Nucleus accumbens (tissue), 56 donors: Measurements from ENCODE around the gene TENT5C.

Source experiments
- DNase-seq, 56 donors: peaks; one replicate each; lab custom pipeline; 2025; lab: John Stamatoyannopoulos, UW

TENT5C gene

DNA sequence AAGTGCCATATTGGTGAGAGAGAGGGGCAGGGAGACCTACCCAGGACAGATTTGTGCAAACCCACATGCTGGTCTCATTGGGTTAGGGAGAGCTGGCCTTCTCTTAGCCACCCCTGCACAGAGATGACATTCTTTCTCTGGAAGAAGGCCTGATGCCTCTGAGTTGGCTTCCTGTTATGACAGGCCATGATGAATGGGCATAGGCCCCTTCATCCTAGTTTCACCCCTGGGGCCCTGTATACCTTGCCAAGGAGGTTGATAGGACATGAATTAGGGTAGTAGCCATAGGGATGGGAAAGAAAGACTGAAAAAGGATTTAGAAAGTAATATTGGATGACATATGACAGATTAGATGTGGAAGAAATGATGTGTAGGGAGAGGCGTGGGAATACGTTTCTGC, 46.6 kb downstream of the TENT5C start:
- no peak for DNase-seq

DNA sequence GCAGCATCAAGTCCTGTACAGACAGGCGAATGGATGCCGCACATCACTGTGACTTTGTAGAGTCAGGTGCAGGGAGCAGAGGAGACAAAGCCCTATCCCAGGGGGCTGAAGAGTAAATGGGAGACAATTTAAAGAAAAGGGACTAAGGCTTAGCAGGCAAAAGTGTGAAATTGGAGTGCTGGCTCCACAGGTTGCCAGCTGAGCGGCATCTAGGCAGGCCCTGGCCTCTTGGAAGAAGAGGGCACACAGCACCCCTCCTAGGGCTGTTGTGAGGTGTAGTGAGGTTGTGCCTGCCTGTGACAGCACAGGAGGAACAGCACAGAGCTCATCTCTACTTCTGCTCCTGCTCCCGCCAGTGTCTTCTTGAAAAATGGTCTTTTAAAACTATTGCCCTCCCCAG, 47.3 kb downstream of the TENT5C start:
- no peak for DNase-seq

DNA sequence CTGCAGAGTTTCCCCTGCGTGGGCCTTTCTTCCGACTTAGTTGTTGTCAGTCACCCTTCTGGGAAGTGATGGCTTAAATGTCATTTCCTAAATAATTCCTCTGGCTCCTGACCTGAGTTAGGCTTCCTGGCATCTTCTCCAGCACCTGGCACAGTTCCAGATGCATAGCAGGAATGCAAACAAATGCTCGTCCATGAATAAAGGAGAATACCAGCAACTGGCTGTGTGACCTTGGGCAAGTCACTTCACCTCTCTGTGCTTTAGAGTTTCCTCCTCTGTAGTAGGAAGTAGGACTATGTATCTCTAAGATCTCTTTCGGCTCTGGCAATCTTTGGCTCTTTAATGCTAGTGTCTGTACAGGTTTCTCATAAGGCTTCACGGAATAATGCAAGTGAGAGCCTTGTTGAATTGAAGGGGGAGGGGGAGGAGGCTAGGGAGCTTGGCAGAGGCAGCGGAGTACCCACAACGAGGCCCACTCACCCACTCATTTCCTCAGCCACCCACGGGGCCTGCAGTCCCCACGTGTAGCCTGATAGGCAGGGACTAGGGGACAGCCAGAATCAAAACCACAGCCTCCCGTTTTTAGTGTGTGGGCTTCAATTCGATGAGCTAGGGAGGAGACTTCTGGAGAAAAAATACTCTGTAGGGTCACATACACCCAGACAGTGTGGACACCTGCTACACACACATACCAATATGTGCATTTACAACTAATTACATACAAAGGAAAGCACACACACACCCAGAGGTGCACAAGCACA, 48.1 kb downstream of the TENT5C start:
- no peak for DNase-seq

DNA sequence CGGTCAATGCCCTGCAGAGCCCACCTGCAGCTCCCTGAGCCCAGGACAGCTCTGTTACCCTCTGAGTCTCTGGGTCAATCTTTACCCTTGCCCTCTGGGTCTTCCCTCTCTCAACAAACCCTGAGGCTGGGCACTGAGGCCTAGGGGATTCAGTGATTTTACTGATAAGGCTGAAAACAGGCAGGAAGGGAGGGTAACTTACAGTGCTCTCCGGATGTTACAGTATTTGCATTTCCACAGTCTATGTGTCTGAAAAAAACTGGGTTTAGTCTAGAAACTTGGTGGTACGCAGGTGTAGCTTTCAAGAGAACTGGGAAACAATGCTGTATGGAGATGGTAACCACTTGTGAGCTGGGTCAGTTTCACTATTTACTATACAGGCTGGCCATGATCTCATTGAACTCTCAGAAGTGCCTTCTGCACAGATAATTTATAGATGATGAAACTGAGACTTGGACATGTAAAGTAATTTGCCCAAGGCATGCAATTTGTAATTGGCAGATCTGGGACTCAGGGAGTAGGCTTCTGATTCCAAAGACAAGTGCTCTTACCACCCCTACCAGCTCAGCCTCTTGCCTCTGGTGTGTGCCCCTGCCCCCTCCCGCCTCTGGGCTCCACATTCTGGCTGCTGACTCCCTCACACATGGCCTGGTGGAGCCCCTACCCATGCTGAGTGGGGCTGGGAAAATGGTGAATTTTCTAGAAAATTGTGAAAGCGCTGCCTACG, 48.8 kb downstream of the TENT5C start:
- DNase-seq: no peak

DNA sequence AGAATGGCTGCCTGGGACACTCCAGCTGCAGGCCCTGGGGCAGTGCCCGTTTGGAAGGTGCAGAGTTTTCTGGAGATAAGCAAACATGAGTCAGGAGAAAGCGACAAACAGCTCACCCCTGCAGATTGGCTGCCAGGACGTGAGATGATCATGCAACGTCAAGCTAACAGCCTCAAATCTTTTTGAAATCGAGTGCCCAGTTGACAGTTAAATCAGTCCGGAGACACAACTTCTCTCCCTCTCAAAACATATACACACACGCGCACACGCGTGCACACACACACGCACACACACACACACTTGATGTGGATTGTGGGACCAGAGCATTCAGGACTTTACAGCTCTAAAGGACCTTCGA, 49.4 kb downstream of the TENT5C start:
- DNase-seq: no peak

DNA sequence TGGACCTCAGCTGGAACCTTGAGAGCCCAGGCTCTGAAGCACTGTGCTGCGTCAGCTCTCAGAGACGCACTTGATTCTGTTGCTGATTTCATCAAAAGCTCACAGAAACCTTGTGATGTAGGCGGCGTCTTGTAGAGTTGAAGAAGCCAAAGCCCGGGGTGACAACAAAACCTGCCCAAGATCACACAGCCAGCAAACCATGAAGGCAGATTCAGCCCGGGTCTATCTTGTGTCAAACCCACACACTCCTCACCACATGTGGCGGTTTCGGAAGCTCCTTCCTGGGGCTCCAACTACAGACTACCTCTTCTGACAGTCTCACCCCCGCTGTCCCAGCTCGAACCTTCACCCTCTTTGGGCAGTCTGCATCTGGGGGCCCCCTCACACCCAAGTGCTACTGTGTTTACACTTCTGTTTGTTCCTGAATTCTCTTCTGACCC, 50.4 kb downstream of the TENT5C start:
- no peak for DNase-seq

DNA sequence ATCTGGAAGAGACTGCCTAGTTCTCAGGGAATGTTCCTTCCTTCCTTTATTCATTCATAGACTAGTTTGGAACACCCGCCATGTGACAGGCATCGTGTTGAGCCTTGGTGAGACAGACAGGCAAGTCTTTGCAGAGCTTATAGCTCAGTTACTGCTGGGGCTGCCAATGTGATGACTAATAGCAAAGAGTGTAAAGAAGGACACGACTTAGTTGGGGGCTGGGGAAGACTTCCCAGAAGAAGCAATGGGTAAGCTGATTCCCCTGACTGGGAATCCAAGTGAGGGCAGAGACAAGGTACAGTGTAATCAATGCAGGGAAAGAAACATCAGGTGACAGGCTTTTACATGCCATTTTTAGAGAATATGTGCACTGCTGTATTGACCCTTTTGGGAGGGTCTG, 51.2 kb downstream of the TENT5C start:
- peak in 1 of 56 donors; percentile 2 for DNase-seq

DNA sequence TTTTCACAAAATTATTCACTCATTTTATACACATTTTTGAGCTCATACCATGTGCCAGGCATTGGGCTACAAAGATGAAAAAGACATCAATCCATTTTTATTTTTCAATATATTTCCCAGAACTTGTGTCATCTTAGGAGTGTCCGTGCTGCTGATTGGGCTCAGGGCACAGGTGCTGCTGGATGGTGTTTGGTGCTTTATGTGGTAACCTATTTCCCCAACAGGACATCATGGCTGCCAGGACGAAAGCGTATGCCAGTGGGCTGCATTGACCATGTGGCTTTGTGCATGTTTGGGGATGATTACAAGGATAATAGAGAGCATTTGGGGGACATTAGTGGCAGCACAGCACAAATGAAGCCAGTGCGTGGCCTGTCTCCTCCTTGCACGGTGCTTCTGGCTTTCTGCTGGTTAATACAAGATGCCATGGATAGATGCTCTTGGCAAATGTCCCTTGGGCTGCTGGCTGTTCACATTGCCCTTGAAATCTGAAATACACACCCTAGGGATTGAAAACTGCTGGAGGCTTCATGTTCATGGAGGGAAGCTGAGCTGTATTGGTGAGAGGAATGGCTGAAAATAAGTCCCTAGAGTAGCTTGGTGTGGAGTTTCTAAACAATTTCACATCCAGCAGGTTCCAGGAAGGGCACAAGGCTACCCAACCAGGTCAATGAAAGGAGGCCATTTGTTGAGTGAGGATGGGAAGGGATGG, 52.3 kb downstream of the TENT5C start:
- no peak for DNase-seq

DNA sequence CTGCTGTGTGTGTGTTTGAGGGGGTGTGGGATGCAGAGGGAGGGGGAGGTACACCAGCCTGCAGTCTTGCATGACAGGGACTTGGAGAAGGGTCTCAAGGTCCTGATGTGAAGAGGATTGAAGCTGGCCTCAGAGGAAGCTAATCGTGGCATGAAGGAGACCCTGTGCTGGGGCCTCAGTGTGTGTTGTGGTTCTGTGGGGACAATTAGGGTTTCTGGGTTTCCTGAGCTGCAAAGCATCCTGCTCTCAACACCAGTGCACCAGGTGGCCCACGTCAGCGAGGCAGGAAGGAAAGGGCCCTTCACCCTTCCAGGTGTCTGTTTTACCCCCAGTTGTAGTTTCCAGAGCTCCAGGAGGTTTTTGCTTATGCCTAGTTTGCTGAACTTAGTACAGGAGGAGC, 52.8 kb downstream of the TENT5C start:
- no peak for DNase-seq

DNA sequence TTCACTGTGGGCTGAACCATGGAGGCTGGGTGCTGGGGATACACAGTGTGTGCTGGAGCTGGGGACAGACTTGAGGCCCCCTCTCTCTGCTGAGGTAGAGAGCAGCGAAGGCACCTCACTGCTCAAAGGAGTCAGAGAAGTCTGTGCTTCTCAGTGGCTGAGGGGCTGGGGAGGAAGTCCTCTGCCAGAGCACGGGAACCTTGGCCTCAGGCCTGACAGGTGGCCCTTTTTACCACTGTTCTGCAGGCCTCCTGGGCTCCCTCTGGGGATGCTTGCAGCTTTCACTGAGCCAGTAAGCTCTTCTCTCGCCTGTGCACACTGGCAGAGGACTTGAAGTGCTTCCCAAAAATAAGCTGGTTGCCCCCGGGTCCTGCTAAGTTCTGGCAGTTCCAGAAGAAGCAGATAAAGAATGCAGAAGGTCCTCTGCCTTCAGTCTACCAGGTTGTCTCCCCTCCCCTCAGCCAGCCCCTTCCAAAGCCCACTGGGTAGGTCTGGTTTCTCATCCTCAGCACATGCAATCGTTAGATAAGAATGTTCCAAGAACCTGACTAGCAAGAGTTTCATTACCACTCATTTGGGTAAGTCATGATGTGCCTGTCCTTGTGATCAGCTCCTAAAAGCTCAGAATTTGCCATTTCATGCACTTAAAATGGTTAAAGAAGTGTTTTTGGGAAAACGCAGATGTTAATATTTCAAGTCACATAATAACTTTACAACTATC, 53.9 kb downstream of the TENT5C start:
- no peak for DNase-seq

DNA sequence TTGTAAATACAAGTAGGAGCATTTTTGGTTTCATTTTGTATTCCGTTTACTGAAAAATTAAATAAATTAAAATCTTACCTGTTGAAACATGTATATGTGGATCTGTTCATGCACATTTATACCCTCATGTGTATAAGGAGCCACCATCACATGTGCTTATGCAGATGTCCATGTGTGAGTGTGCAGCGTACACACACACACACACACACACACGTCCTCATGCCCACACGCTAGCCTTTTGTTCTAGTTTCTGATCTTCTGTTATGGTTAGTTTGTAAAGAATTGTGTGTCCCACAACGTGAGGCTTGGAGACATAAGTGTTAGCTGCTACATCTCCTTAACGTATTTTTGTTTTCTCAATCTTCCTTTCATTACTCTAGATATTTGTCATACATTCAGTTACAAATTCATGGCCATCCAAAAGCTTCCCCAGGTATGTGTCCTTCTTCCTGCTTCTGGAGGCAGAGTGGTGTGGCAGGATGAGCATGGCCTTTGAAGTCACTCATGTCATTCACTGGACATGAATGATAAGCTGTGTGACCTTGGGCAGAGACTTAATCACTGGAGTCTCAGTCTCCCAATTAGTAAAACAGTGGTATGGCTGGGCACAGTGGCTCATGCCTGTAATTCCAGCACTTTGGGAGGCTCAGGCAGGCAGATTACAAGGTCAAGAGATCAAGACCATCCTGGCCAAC, 54.6 kb downstream of the TENT5C start:
- no peak for DNase-seq

DNA sequence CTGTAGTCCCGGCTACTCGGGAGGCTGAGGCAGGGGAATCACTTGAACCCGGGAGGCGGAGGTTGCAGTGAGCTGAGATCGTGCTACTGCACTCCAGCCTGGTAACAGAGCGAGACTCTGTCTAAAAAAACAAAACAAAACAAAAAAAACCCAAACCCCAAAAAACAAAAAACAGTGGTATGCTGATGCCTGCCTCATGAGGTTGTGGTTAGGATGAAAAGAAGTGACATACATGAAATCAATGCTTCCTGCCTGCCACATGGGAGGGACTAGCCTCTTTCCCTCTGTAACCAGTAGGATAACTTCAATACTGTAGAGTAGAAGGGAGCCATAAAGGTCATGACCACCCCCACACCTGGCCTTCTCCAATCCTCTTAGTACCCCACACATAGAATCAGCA, 55.2 kb downstream of the TENT5C start:
- no peak for DNase-seq

DNA sequence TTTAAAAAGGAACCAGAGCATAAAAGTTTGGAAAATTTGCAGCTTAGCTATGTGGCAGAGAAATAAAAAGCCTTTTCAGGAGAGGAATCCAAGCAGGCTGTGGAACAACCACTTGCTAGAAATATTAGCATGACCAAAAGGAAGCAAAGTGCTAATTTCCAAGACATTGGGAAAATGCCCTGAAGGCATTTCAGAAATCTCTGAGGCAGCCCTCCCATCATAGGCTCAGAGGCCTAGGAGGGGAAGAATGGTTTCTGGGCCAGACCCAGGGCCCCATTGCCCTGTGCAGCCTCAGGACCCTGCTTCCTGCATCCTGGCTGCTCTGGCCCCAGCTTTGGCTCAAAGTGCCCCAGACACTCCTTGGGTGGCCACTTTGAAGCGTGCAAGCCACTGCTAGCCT, 56.8 kb downstream of the TENT5C start:
- DNase-seq: no peak

DNA sequence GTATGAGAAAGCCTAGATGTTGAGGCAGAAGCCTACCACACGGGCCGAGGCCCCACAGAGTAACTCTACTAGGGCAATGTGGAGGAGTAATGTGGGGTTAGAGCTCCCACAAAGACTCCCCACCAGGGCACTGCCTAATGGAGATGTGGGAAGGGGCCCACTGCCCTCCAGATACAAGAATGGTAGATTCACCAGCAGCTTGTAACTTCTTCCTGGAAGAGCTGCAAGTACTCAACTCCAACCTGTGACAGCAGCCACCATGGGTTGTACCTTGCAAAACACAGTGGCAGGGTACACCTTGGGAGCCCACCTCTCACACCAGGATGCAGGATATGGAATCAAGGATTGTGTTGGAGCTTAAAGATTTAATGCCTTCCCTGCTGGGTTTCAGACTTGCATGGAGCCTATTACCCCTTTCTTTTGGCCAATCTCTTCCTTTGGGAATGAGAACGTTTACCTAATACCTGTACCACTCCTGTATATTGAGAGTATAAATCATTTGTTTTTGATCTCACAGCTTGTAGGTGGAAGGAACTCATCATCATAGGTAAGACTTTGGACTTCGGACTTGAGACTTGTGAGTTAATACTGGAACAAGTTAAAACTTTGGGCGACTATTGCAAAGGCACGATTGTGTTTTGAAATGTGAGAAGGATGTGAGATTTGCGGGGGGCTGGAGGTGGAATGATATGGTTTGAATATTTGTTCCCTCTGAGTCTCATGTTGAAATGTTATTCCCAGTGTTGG, 57.5 kb downstream of the TENT5C start:
- DNase-seq: no peak

DNA sequence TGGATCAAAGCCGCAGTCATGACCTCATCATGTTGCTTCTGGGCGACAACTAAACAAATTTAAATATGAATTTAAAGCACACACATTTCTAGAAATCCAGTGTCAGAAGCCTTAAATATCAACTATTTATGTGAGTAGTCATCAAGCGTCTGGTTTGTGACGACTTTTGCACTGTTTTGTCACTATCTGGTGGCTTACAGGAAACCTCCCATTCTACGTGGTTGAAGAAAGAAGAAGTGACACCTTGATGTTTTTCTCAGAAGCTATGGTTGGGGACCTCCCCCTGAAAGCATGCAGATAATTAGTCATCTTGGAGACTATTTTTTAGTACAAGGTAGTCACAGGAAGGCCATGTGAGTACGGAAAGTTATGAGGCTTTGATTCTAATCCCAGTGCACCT, 58.5 kb downstream of the TENT5C start:
- DNase-seq: no peak

DNA sequence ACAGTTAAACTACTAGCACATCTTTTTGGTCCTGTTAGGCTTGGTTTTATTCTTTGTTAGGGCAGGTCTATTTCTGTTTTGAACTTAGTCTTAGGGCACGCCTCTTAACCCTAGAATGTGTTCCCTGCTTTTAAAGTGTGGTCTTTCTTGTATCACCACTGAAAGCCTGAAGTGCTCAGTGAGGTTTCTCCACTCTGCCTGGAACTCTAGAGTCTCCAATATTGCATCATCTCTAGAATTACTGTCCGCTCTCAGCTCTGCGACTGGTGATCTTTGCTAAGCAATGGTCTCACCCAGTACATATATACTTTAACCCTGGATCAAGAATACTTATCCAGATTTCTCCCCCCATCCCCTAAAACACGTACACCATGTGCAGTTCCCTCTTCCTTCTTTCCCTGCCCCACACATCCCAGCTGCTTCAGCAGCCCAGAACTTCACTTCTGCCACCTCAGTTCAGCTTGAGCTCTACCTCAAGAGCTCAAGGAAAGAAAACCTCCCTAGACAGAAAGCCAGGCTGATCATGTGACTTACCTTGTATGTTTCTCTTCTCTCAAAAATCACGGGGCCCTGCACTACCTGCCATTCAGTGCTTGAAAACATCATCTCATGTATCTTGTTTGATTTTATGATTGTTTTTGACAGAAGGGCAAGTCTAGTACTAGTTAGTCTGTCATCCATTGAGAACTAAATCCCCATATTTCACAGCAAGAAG, 59.9 kb downstream of the TENT5C start:
- no peak for DNase-seq

DNA sequence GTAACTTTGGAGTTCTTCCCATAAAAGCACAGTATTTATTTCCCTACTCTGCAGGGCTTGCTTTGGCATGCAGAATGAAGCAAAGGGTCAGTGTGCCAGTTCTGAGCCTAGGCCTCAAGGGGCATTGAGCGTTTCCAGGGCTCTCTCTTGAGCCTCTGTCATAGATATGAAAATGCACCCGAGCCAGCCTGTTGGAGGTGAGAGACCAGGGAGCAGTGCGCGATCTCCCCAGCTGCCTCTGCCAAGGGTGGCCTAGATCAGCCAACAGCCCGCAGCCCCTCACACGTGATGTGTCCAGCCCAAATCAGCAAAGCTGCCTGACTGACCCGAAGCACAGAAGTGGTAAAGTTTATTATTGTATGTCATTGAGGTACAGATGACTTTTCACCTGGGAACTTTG, 63.7 kb downstream of the TENT5C start:
- no peak for DNase-seq

DNA sequence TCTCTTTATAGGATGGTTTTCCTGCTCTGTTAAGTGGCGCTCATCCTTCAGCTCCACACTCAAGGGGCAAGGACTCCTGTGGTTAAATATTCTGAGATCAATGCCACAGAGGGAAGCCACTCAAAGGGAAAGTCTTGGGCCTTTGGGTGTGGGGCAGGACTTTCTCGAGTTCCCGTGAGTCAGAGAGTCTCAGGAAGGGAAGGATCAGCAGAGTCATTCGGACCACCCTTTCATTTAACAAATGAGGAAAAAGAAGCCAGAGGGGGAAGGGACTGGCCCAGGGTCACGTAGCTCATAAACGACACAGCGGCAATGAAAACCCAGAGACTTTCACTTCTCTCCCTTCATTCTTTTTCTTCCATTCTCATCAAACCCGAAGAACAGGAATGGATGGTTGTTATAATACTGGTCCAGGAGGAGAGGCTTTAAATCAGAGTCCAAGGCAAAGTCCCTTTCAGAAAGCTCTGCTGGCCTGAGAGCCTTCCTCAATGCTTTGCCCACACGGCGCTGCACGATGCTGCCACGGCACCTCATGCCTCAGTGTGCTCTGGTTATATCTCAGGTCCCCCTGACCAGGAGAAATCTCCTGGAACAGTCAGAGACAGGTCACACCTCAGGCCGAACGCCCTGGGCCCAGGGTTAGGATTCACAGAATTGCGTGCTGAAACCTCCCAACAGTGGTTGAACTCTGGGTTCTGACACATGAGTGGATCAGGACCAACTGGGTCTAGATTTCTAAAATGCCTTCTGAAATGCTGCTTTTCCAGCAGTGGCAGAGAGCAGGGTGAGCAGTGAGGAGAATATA, 65.3 kb downstream of the TENT5C start:
- no peak for DNase-seq
